IMR-90 (cell line): Measurements from ENCODE around the gene ADSS1.

Experiments used
- FOS ChIP-seq: fragments of 150-350 bp; IDR thresholded peaks from 2 replicates; pipeline ENCODE4 v1.6.1; 2016; ENCODE audit warnings: low read depth, low read length
- POLR2A ChIP-seq: IDR thresholded peaks from 2 replicates; pipeline ENCODE4 v1.6.1; 2012; ENCODE audit warnings: mild to moderate bottlenecking, low read depth, low read length
- RAD21 ChIP-seq: IDR thresholded peaks from 2 replicates; pipeline ENCODE4 v1.6.1; 2012; ENCODE audit warnings: low read length, improper control_type of control experiment
- TF ChIP-seq, protein P1 (sequence below): conservative IDR thresholded peaks from 2 replicates; pipeline ENCODE4 v1.5.1; 2012; ENCODE audit warnings: mild to moderate bottlenecking, low read depth, low read length, improper control_type of control experiment

DNA sequence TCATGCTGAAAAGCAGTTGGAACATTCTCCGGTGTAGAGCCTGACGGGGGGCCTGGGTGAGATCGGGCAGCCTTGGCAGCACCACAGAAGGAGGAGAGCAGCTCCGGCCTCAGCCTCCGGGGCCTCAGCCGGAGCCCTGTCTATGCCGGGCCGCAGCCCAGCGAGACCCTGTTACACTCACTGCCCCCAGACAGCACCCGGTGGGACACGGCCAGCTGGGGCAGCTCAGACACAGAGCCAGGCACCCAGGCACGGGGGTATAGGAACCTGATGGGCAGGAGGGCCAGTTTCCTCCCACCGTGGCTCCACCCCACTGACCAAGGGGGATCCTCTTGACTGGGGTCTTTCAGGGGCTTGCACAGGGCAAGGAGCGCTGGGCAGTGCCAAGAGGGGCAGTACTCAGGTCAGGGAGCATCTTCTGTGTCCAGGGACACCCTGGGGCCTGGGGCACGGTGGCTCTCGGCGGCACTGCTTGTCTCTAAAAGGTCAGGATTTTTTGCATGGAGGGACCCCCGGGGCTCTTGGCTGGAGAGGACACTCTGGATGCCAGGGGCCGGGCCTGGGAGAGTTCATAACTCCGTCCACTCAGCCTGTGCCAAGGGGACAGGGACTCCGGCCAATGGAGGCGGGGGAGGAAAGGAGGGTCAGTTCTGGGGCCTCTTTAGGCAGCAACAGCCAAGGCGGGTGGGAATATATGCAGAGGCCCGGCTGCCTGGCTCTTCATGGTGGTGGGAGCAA lies 25.2 kb upstream of the ADSS1 start:
- TF ChIP-seq POLR2A (no peak), RAD21 (no peak), FOS (no peak)
- TF ChIP-seq, protein P1, sequence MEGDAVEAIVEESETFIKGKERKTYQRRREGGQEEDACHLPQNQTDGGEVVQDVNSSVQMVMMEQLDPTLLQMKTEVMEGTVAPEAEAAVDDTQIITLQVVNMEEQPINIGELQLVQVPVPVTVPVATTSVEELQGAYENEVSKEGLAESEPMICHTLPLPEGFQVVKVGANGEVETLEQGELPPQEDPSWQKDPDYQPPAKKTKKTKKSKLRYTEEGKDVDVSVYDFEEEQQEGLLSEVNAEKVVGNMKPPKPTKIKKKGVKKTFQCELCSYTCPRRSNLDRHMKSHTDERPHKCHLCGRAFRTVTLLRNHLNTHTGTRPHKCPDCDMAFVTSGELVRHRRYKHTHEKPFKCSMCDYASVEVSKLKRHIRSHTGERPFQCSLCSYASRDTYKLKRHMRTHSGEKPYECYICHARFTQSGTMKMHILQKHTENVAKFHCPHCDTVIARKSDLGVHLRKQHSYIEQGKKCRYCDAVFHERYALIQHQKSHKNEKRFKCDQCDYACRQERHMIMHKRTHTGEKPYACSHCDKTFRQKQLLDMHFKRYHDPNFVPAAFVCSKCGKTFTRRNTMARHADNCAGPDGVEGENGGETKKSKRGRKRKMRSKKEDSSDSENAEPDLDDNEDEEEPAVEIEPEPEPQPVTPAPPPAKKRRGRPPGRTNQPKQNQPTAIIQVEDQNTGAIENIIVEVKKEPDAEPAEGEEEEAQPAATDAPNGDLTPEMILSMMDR, result no peak
